ENCODE results near the gene NOTCH4.
A peak's percentile ranks its signal among the peaks of the same experiment; 100 is the strongest.

The NOTCH4 gene

DNA sequence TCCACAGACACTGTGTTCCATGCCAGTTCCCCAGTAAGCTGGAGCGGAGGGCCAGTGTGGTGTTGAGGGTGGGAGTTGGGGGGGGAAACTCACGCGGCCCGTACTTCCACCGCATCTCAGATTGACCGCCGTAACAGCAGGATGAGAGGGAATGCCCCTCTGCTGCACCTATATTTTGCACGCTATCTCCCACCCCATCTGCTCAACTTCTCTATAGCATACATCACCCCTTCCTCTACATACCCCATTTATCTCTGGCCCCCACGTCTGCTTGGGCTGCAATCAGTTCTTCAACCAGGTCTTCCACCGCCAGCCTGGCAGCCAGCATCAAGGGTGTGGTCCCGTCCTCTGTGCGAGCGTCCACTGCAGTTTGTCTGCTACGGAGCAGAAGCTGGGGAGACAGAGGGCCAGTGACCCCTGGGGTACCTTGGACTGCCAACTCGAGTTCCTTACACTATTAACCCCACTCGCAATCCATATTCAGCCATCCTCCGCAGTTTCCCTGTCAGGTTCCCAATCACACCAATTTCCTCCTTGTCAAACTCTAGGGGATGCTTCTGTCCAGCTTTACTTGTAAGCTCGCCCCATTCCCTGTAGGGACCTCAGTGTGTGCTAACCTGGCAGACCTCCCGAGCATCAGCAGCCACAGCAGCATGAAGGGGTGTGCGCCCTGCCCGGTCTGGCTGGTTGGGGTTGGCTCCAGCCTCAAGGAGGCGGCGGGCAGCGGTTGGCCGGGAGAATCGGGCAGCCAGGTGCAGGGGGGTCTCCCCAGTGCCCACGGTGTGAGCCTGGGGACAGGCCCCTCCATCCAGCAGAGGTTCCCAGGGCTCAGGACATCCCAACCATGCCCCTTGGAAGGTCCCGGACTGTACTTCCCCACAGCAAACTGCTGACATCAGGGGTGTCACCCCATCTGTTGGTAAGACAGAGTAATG lies 26.9 kb downstream of the NOTCH4 start:
- H3K4me1 ChIP-seq (ENCODE audit: insufficient read depth, low read length, poor library complexity, severe bottlenecking), result peaks cover 40% of the 10 kb centered on the region
- TF ChIP-seq CTCF (conservative IDR thresholded peaks at IDR 0.05; ENCODE audit: low read length) (no peak), EZH2phosphoT487 (IDR thresholded peaks at IDR 0.05; ENCODE audit: borderline replicate concordance) (no peak)
- no peaks in the 10 kb centered on the region for H3K9me2 ChIP-seq (replicated peaks; ENCODE audit: low read depth, low read length)
- H3K9ac ChIP-seq (ENCODE audit: low read depth, low read length, poor library complexity, severe bottlenecking), result peak overlapping the region; percentile 100
- peaks cover 39% of the 10 kb centered on the region for H3K79me2 ChIP-seq (ENCODE audit: insufficient read depth, low read length)
- peak overlapping the region; percentile 86 for H2AFZ ChIP-seq (ENCODE audit: low read length)
- H3K9me3 ChIP-seq (ENCODE audit: insufficient read depth, low read depth, low read length), result no peaks in the 10 kb centered on the region
- H3K36me3 ChIP-seq (ENCODE audit: insufficient read depth, low read length), result no peaks in the 10 kb centered on the region
- no peaks in the 10 kb centered on the region for H3K27me3 ChIP-seq (ENCODE audit: insufficient read depth, low read length, poor library complexity, severe bottlenecking)
- H3F3A ChIP-seq (ENCODE audit: low read depth), result no peaks in the 10 kb centered on the region
- no peaks in the 10 kb centered on the region for H4K20me1 ChIP-seq (ENCODE audit: insufficient read depth, low read length, poor library complexity, severe bottlenecking)
- H3K4me3 ChIP-seq (ENCODE audit: low read length, poor library complexity, severe bottlenecking), result peak overlapping the region; percentile 99
- H3K4me2 ChIP-seq (ENCODE audit: low read depth, low read length, poor library complexity, severe bottlenecking), result peak overlapping the region; percentile 84

GRCh38 chr6:32195902-32196681 lies 27.8 kb downstream of the NOTCH4 start:
- Histone ChIP-seq H3K4me2 (ENCODE audit: low read depth, low read length, poor library complexity, severe bottlenecking) (peak overlapping the region; percentile 84), H3K9me3 (ENCODE audit: insufficient read depth, low read depth, low read length) (no peaks in the 10 kb centered on the region), H3K36me3 (ENCODE audit: insufficient read depth, low read length) (no peaks in the 10 kb centered on the region), H3K79me2 (ENCODE audit: insufficient read depth, low read length) (peaks cover 48% of the 10 kb centered on the region), H3K9ac (ENCODE audit: low read depth, low read length, poor library complexity, severe bottlenecking) (peak overlapping the region; percentile 100), H4K20me1 (ENCODE audit: insufficient read depth, low read length, poor library complexity, severe bottlenecking) (no peaks in the 10 kb centered on the region), H3K4me1 (ENCODE audit: insufficient read depth, low read length, poor library complexity, severe bottlenecking) (peaks cover 48% of the 10 kb centered on the region), H3K4me3 (ENCODE audit: low read length, poor library complexity, severe bottlenecking) (peak overlapping the region; percentile 99), H3F3A (ENCODE audit: low read depth) (no peaks in the 10 kb centered on the region), H2AFZ (ENCODE audit: low read length) (peak overlapping the region; percentile 86), H3K27me3 (ENCODE audit: insufficient read depth, low read length, poor library complexity, severe bottlenecking) (no peaks in the 10 kb centered on the region), H3K9me2 (replicated peaks; ENCODE audit: low read depth, low read length) (no peaks in the 10 kb centered on the region)
- TF ChIP-seq EZH2phosphoT487 (IDR thresholded peaks at IDR 0.05; ENCODE audit: borderline replicate concordance) (no peak), CTCF (conservative IDR thresholded peaks at IDR 0.05; ENCODE audit: low read length) (no peak)

DNA sequence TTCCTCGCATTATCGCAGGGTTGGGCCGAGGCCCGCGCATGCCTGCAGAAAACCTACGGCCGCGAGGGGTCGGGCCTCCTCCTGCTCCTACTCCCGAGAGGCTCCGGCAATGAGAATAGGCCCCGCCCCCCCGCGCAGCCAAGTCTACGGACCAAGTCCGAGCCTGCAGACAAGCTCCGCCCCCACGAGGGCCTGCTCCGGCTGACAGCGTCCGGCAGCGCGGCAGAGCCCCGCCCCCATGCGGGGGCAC lies 28.3 kb downstream of the NOTCH4 start:
- Histone ChIP-seq H3K4me2 (ENCODE audit: low read depth, low read length, poor library complexity, severe bottlenecking) (no peak overlapping the region), H2AFZ (ENCODE audit: low read length) (no peak overlapping the region), H3K4me1 (ENCODE audit: insufficient read depth, low read length, poor library complexity, severe bottlenecking) (peaks cover 52% of the 10 kb centered on the region), H3K9ac (ENCODE audit: low read depth, low read length, poor library complexity, severe bottlenecking) (peak overlapping the region; percentile 100), H3F3A (ENCODE audit: low read depth) (no peaks in the 10 kb centered on the region), H3K36me3 (ENCODE audit: insufficient read depth, low read length) (no peaks in the 10 kb centered on the region), H3K9me2 (replicated peaks; ENCODE audit: low read depth, low read length) (no peaks in the 10 kb centered on the region), H4K20me1 (ENCODE audit: insufficient read depth, low read length, poor library complexity, severe bottlenecking) (no peaks in the 10 kb centered on the region), H3K79me2 (ENCODE audit: insufficient read depth, low read length) (peaks cover 53% of the 10 kb centered on the region), H3K27me3 (ENCODE audit: insufficient read depth, low read length, poor library complexity, severe bottlenecking) (no peaks in the 10 kb centered on the region), H3K4me3 (ENCODE audit: low read length, poor library complexity, severe bottlenecking) (peak overlapping the region; percentile 99), H3K9me3 (ENCODE audit: insufficient read depth, low read depth, low read length) (no peaks in the 10 kb centered on the region)
- TF ChIP-seq CTCF (conservative IDR thresholded peaks at IDR 0.05; ENCODE audit: low read length) (no peak), EZH2phosphoT487 (IDR thresholded peaks at IDR 0.05; ENCODE audit: borderline replicate concordance) (no peak)
